DMS53 (cell line): ENCODE data around the gene SLC30A4.

Experiments
- DNase-seq: peaks from one replicate; lab custom pipeline; 2025; lab: John Stamatoyannopoulos, UW

SLC30A4 gene

DNA sequence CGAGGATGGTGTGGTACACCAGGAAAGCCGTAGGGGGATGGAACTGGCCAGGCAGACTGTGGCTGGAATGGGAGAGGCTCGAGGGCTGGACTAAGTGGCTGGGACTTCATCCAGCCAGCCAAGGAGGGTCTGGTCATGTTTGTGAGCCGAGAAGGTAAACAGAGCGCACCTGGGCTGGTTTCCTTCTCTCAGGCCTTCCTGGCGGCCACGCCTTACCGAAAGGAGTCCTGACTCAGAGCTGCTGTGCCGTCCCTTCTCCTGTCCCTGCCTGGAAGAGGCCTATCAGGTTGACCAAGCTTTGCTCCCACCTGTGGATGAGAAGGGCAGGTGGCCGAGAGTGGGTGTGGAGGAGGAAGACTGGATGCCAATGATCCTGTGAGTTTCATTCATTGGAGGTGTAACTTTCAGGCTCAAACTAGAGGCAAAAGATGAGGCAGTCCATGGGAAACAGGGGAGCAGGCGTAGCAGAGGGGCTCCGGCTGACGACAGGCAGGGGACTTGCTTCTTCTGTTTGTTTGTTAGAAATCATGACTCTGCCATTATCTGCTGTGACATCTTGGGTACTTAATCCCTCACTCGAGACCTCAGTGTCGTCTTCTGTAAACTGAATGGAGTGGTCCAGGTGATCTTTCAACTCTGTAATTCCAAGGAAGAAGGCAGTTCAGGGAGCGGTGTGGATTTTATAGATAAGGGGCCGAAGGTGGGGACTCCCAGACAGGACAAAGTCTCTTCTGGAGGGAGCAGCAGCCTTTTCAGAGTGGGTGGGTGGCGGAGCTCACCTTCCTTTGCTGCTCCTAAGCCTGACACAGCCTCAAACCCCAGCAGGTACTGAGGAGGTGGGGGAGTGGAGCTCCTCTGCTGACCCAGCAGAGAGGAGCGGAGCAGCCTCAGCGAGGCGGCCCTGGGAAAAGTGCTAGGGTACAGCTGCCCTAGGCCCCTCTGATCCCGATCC lies 72.4 kb downstream of the SLC30A4 start:
- DNase-seq: peak; percentile 85

DNA sequence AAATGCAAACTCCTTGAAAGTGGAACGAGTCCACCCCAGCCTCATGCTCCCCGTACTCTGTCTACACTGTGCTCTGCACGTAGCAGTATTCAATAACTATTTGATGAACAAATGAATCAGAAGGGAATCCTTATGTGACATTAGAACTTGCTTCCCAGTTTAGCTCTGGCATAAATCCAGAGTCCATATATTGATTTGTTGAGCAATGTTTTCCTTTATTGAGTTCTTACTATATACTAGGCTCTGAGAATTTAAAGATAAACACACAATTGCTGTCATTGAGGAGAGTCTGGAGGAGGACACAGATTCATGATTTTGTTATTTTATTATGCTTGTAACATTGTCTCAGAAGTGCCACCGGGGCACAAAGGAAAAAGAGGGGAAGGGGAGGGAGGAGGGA lies 73.2 kb downstream of the SLC30A4 start:
- no peak for DNase-seq

DNA sequence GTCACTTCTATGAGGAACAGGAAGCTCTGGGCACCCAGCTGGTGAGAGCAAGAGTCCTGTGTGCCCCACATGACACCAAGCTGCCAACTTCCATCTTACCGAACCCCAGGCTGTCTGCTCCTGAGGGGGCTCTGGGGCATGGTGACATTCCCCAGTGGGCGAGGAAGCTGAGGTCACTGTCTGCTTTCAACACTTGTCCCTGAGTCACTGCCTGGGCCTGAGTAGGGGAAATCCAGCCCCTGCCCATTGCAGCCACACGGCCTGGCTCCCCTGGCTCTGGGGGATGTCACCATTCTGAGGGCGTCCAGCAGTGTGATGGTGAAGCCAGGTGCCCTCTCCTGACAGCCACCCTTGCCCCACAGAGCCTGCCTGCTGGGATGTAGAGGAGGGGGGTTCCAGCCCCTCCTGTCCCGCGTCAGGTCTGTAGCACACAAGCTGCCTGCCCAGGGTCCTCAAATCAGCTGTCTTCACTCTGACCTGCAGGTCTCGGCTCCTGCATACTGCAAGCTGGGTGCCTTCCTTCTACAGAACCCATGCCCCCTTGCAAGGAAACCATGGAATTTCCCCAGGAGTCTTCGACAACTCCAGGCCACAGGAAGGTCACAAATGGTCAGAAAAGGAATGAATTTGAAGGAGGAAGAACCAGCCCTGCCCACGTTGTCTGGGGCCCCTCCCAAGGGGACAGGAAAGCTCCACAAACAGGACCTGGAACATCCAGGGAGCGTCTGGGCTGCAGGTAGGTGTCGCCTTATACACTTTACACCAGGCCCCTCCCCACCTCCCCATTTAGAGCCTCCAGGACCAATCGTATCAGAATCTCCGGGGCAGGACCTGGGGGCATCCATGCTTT lies 74.3 kb downstream of the SLC30A4 start:
- peak; percentile 6 for DNase-seq

DNA sequence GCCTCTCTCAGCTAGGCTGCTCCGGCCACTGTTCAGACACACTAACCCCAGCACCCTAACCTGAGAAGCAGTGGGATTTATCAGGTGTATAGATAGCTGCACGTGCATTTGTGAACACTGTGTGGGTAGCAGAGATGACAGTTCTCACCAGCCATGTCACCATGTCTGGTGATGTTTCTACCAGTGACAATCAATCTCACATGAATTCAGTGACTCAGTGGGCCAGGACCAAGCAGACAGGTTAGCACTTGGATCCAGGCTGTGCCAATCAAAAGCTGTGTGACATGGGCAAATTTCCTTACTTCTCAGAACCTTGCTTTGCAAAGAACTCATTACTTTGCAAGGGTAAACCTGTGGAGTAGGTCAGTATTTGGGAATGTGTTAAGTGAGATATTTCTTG lies 78.9 kb downstream of the SLC30A4 start:
- DNase-seq: no peak

DNA sequence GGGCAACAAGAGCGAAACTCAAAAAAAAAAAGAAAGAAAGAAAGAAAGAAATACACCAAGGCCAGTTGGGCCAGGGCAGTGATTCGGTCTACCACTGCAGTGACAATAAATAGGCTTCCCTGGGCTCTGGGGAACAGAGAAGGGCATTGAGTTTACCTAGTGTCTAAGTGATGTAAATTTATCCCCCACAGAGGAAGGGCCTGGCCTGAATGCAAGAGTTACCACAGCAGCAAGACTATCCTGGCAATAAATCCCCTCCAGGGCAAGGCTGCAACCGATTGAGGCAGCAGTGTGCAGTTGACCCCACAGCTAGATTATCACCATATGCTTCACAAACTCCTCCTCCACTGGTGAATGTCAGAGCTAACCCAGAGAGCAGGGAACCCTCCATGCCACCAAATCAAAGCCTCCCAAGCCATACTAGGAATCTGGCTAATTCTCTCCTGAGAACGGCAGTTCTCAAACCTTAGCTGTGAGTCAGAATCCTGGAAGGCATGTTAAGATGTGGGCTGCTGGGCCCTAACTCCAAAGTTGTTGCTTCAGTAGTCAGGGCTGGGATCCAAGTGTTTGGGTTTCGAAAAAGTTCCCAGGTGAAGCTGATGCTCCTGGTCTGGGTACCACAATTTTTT lies 79.9 kb downstream of the SLC30A4 start:
- no peak for DNase-seq

DNA sequence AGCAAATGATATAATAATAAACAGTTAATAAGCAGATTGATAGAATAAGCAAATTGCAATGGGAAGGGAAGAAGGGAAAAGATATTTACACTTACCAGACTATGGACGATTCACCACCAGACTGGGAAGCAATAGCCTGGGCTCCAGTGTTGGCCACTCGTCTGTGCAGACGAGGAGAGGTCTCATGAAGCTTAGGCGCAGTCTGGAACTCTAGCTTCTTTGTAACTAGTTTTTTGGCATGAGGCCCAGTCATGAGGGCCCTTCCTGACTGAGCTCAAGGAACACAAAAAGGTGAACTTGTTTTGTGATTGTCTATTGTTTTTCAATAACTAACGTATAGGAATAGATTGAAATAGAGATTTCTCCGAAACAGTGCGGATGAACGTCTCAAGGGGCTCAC lies 80.9 kb downstream of the SLC30A4 start:
- peak; percentile 26 for DNase-seq

DNA sequence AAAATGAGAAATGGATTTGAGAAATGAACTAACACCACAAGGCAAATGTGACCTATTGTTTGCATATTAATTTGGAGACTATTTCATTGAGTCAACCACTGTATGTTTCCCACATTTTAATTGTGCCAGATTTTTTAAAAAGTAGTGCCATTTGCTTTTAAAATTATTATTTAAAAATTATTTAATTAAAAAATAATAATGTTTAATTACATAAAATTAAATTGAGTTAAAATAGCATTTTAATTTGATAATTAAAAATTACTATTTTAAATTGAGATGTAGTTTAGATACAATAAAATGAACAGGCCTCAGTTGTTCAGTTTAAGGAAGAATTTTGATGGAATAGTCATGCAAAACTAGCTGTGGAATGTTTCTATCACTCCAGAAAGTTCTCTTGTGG lies 81.5 kb downstream of the SLC30A4 start:
- DNase-seq: no peak

DNA sequence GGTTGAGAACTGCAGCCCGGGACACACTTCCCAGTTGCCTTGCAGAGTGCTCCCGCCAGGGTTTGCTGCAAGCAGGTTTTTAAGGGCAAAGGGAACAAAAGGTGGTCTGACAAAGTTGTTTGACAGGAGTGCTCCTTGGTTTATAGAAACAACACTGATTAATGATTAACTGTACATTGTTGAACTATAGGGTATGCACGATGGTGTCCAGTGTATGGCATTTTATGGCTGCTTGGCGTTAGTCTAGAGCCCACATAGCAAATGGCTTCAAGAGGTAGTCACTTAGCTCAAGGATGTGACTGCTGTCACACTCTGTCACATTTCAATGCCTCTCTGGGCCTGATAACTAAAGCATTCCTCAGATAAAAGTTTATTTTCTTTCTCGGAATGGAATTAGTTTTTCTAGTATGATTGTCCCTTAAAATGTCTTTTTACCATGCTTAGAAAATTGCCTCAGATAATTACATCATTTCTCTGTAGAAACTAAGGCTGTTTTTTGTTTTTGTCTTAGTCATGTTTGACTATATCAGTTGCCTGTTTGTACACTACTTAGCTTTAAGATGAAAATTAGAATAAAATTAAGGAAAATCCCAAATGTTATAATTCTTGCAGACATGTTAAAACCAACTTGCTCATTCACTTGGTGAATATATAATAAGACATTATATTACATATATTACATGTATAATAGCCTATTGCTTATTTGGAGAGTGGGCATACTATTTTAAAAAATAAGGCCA lies 82.9 kb downstream of the SLC30A4 start:
- DNase-seq: peak; percentile 87

DNA sequence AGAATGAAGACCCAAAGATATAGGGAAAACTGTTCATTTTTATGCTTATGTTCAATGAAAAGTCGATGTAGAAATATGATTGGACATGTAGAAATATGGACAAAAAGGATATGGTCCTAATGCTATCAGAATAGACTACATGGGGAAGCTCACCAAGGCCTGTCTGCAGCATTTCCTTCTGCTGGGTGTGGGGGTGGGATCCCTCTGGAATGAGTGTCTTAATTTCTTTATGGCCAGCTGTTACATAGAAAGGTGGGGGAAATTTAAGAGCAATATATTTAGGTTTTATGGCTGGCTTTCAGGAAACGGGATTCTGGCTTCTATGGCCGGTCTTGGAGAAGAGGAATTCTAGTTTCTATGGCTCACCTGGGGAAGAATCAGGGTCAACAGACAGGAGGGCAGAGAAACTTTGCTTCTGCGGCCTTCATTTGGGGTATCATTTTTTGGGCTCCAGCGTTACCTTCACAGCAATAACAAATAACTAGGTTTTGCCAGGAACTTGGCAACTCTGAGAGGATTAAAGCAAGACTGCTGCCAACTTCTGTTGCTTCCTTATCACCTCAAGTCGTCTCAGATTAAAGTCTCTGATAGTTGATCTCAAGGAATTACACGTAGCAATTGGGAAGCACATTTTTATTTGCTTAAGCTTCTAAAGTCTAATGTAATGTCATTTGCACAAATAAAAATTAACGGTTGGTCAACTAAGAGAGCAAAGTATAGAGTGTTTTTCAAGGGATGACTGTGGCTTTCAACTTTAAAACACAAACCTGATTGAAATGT lies 87.2 kb downstream of the SLC30A4 start:
- no peak for DNase-seq

DNA sequence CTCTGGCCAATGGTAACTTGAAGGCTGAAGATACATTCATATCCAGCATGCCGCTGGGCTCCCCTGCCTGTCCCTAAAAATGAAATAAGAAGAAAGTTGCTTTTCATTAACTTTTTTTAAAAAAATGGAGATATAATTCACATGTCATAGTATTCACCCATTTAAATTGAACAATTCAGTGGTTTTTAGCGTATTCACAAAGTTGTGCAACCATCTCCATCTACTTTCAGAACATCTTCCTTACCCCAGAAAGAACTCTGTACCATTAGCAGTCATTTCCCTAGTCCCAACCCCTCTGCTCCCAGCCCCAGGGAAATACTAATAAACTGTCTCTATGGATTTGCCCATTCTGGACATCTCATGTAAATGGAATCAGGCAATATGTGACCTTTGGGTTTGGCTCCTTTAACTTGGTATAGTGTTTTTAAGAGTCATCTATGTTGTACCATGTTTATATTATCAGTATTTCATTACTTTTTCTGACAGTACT lies 88.4 kb downstream of the SLC30A4 start:
- no peak for DNase-seq

DNA sequence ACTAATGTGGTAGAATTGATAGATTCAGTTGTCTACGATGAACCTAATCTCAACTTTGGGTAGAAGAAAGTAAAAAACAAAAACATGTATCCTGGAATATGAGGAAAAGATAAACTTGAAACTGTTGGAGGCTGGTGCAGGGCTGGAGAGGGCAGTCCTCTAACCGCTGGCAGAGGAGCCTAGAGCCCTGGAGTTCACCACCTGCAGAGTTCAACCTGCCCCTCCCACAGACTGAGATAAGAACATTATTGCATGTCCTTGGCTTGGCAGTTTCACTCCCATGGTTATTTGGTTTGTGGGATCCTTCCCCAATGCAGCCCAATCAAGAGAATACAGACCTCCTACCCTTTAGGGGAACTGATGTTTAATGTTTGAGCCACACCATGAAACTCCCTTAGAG lies 91.0 kb downstream of the SLC30A4 start:
- no peak for DNase-seq

DNA sequence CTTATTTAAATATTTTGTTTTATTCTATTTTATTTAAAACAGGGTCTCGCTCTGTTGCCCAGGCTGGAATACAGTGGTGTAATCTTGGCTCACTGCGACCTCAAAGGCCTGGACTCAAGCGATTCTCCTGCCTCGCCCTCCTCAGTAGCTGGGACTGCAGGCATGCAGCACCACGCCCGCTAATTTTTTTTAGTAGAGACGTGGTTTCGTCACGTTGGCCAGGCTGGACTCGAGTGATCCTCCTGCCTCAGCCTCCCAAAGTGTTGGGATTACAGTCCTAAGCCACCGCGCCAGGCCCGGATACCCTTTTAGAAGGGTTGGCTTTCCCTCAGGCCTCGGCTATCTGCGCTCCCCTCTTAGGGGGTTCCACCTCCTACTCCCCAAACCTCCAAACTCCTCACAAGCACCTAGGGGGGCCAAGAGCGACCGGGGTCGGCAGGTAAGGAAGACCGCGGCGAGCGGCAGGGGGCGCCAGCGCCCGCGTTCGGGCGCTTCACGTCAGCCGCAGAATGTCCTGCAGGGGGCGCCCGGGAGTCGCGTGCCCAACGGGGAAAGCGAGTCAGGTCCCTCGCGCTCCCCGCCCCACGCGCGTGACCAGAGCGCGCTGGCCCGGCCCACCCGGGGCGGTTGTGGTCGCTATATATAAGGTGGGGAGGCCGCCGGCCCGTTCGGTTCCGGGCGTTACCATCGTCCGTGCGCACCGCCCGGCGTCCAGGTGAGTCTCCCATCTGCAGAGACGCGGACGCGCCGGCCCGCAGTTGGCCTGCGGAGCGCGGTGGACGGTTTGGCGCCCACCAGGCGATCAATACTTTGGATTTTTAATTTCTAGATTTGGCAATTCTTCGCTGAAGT lies 92.4 kb downstream of the SLC30A4 start:
- DNase-seq: peak; percentile 68
